HG03064 (cell line): Measurements from ENCODE around the gene RNU6-9.

Experiments
- ATAC-seq: cut with Tn5 transposase; IDR thresholded peaks from one replicate; pipeline ENCODE4 v1.9.1; 2021; ENCODE audit warnings: low read depth; ENCODE audit not compliant: unreplicated experiment

RNU6-9 gene

DNA sequence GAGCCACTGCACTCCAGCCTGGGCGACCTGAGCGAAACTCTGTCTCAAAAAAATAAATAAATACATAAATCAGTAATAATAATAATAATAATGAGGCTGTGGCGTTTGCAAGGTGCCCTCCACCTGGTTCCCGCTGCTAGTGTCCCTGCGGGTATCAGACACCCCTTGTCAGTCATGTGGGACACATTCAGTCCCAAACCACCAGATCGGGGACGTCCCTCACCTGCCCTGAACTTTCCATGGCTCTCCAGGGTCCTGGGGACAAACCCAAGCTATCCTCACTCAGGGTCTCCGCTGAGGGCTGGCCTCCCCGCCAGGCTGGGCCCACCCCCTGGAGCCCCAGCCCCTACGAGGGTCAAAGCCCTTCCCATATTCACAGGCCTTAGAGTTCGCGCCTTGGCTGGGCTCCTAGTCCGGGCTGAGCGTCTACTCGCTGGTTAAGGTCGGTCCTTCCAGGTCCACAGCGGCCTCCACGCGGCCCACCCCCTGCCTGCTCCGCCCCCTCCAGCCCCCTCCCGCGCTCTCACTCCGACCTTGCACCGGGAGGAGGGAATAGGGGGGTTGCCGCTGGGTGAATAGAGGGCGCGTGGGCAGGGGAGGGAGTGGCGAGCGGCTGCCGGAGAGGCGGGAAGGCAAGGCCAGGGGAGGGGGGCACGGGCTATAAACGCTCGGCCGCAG, 23.5 kb downstream of the RNU6-9 start:
- no peak for ATAC-seq

DNA sequence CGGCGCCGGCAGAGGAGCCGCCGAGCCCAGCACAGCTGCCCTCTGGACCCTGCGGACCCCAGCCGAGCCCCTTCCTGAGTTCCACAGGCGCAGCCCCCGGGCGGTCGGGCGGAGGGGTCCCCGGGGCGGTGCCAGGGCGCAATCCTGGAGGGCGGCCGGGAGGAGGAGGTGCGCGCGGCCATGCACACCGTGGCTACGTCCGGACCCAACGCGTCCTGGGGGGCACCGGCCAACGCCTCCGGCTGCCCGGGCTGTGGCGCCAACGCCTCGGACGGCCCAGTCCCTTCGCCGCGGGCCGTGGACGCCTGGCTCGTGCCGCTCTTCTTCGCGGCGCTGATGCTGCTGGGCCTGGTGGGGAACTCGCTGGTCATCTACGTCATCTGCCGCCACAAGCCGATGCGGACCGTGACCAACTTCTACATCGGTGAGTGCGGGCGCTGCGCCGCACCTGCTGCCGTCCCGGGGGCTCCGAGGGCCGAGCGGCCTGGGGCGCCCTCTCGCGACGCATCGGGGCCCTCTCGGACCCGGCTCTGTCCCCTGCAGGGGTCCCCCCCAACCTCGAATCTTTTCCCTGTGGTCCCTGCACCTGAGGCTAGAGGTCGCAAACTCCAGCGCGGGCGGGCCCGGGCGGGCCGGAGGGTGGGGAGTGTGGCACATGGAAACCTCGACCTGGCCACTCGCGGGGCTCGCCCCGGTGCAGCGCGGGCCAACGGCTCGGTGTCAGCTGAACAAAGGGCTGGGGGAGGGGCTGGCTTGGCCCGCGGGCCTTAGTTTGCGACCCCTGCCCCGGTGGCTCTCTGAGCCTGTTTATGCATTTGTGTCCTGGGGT, 24.3 kb downstream of the RNU6-9 start, which contains the start of gene KISS1R:
KISS1R (plus strand) TSS at position 11 of the 829 bp plus-strand sequence; CDS start at position 181, 170 bp downstream.
- no peak for ATAC-seq

DNA sequence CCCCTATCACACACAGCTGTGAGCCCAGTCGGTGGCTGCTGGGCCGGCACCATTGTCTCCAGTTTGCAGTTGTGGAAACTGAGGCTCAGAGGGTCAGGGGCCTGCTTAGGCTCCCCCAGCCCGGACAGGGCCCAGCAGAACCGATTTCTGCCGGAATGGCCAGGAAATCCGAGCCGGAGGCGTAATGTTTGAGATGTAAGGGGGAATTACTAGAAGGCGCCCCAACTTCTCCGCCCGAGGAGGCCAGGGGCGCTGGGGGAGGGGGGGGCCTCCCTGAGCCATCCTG, 24.8 kb downstream of the RNU6-9 start:
- ATAC-seq = no peak

DNA sequence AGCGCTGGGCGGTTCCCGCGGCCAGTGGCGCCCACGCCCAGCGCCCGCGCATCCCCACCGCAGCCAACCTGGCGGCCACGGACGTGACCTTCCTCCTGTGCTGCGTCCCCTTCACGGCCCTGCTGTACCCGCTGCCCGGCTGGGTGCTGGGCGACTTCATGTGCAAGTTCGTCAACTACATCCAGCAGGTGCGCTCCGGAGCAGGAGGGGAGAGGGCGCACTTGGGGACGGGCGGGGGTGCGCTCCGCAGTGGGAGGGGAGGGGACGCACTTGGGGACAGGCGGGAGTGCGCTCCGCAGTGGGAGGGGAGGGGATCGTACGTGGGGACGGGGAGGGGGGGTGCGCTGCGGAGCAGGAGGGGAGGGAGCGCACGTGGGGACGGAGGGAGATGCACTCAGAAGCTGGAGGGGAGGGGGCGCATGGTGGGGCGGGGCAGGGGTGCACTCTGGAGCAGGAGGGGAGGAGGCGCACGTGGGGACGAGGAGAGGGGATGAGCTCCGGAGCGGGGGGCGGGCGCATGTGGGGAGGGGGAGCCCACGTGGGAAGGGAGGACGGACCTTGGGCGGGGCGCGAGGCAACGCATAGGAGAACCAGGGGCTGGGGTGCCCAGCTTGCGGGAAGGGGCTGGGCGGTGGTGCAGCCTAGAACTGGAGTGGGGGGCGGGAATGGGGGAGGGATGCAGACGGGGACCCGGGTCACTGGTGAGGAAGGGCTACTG, 25.4 kb downstream of the RNU6-9 start:
- no peak for ATAC-seq

DNA sequence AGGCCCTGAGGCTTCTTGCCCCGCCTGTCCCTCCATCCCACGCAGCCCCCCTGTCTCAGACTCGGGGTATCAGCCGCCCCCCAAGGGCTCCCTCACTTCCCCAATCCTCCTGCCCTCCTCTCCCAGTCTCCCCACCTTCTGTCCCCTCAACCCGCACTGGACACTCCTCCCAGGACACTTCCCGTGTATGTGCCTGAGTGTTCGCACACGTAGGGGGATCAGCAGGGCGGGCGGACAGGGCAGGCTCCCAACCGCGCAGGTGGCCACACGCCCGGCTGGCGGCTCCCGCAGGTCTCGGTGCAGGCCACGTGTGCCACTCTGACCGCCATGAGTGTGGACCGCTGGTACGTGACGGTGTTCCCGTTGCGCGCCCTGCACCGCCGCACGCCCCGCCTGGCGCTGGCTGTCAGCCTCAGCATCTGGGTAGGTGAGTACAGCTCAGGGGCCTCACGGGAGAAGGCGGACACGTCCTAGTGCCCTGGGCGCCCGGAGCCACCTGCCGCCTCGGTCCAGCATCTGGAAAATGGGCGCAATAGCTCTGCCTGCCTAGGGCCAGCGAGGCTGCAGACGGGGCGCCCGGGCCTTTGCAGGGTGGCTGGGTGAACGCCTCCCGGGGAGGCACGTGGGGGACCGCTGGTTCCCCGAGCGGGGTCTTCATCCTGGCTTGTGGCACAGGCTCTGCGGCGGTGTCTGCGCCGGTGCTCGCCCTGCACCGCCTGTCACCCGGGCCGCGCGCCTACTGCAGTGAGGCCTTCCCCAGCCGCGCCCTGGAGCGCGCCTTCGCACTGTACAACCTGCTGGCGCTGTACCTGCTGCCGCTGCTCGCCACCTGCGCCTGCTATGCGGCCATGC, 26.1 kb downstream of the RNU6-9 start:
- ATAC-seq = no peak

DNA sequence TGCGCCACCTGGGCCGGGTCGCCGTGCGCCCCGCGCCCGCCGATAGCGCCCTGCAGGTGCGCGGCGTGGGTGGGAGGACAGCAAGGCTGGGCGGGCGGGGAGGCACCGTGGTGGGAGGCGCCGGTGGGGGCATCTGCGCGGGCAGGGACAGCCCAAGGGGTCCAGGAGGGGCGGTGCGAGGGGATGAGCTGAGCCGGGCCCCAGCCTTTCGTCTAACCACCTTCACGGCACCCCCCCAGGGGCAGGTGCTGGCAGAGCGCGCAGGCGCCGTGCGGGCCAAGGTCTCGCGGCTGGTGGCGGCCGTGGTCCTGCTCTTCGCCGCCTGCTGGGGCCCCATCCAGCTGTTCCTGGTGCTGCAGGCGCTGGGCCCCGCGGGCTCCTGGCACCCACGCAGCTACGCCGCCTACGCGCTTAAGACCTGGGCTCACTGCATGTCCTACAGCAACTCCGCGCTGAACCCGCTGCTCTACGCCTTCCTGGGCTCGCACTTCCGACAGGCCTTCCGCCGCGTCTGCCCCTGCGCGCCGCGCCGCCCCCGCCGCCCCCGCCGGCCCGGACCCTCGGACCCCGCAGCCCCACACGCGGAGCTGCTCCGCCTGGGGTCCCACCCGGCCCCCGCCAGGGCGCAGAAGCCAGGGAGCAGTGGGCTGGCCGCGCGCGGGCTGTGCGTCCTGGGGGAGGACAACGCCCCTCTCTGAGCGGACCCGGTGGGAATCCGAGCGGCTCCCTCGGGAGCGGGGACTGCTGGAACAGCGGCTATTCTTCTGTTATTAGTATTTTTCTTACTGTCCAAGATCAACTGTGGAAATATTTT, 27.0 kb downstream of the RNU6-9 start:
- no peak for ATAC-seq

DNA sequence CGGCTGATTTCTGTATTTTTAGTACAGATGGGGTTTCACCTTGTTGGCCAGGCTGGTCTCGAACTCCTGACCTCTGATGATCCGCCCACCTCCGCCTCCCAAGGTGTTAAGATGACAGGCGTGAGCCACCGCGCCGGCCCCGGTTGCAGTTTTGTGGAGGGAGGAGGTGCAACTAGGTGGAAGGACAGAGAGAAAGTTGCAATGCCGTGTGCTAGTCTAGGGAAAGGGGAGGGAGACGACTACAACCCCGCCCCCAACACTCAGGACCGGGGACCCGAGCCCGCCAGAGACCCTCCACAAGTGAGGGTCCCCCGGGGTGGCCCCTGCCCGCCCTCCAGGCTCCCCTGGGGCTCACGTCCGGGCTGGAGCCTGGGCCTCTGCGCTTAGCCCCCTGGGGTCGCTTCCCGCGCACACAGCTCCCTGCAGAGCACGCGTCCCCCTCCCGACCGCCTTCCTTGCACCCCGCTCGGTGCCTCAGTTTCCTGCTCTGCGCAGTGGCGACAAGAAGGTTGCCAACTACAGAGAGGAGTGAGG, 31.3 kb downstream of the RNU6-9 start:
- no peak for ATAC-seq

DNA sequence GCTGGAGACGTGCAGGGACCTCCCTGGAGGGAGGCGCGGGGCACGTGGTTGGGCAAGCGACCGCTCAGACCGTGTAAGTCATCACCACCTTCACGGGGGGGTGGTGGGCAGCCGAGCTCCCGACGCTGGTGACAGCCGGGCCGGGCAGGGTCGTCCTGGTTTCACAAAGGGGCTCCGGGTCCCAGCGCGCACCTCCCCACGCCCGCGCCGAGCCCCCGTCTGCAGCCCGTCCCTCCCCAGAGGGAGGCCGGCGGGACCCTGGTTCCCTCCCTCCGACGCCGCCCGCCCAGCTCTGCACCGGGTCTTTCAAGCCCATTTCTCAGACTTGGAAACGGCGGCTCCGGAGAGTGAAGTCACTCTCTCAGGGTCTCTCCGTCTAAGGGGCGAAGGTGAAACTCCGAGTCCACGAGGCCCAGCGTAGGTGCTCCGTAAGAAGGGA, 31.8 kb downstream of the RNU6-9 start:
- ATAC-seq = peak; percentile 26

DNA sequence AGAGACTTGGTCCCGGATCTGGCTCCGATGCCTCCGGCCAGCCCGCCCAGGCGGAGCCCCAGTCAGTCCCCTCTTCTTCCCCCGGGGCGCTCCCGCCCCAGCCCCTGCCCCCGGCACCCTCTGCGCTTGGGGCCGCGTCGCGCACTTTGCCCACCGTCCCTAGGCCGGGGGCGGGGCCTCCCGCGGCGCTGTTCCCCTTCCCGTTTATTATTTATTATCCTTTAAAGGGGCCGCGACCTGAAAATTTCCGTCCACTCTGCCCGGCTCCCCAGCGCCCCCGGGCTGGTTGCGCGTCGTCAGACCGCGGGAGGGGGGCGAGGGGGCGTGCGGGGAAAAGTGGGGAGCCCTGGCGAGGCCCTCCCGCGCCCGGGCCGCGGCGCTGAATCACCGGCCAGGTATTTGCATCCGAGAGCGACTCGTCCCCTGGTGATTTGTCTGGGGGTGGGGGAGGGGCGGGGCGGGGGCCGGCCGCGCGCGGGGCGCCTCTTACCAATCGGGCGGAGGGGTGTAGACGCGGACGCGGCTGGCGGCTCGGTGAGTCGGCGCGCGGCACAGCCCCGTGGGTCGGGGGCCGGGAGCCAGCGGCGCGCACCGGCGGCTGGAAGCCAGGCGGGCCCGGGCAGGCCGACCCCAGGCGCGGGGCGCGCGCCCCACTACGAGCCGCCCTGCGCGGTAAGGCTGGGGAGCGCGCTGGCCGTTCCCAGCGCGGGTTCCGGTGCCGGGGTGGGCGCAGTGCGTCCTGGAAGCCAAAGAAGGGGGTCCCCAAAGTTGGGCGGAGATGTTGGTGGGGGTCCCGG, 32.4 kb downstream of the RNU6-9 start, which contains the start of gene ARID3A:
ARID3A (plus strand) TSS at position 510 of the 797 bp plus-strand sequence. CDS start 3,494 bp downstream, outside the sequence.
- ATAC-seq = peak; percentile 42

DNA sequence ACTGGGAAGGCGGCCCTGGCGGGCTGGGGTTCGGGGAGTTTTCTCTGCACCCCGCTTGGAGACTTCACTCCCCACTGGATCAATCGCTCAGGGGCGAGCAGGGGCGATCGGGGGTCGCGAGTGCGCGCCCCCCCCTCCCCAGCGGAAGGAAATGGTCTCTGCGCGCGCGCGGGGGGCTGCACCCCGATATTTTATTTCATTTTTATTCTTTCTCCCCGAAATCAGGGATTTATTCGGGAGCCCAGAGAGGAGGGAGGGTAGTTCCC, 33.0 kb downstream of the RNU6-9 start:
- ATAC-seq = no peak

DNA sequence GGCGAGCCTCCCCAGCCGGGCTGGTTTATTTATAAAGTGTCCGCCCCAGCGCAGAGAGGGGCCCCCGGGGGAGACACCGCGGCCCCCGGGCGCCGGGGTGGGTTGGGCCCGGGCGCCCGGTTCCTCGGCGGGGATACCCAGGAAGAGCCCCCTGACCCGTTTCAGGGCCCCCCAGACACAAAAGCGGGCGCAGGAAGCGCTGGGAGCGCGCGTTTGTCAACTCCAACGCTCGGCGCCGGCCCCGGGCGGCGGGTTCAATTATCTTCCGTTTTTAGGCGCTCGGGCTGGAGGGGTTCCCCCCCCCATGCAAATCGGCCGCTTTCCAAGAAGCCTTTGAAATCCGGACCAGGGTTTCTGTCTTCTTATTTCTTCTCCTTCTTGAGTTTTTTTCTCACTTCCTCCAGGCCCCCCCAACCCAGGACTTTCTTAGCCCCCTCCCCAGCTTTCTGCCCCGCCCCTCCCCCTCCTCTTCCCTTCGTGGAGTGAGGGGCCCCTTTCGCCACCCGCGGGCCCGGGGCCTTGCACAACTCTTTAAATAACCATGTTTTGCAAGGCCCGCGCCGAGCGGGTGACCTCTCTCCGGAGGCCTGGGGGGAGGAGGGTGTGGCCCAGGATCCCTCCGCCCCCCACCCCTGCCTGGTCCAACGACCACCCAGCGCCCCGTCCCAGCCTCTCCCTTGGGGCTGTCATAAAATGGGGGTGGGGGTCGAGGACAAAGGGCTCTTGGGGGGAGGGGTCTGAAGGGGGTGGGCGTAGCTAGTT, 33.5 kb downstream of the RNU6-9 start:
- ATAC-seq = no peak

DNA sequence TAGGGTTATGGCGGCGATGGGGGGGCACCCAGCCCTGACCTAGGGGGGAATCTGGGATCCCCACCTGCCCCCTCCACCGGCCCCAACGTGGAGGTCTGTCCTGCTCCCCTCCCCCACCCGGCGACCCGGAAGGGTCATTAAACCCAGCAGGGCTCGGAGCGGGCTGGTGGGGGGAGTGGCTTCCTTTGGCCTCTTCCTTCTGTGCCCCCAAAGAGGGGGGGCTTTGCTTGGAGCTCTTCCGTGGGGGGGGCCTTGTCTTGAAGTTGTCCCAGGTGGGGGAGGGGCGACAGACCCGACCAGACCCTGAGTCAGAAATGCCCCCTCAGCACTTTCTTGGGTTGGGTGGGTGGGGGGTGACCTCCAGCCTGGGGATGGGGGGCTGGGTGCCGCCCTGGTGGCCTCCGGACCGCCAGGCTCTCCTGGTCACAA, 34.1 kb downstream of the RNU6-9 start:
- ATAC-seq = no peak

DNA sequence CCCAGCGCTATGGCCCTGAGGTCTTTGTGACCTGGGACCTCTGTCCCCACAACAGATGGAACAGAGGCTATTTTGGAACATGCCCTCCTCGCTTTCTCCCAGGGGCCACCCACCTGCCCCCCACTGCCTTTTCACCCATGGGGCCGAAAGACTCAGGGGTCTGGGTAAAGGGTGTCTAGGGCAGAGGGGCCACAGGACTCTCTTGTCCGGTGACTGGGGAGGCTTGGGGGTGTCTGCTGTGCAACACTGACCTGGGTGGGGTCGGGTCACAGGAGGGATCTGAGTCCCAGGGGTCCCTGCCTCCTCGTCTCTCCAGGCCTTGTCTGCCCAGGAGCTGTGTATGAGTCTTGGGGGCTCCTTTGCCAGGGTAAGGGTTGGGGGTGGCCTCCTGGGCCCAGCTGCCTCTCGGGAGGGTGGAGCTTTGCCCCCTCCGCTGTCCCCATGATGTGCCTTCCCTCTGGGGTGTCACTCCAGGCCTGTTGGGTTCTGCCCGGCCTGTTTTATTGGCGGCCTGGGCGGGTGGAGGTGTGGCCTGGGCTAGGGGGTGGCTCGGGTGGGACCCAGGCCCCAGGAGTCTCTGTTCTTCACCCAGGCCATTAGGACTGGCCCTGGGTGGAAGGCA, 34.6 kb downstream of the RNU6-9 start:
- no peak for ATAC-seq

DNA sequence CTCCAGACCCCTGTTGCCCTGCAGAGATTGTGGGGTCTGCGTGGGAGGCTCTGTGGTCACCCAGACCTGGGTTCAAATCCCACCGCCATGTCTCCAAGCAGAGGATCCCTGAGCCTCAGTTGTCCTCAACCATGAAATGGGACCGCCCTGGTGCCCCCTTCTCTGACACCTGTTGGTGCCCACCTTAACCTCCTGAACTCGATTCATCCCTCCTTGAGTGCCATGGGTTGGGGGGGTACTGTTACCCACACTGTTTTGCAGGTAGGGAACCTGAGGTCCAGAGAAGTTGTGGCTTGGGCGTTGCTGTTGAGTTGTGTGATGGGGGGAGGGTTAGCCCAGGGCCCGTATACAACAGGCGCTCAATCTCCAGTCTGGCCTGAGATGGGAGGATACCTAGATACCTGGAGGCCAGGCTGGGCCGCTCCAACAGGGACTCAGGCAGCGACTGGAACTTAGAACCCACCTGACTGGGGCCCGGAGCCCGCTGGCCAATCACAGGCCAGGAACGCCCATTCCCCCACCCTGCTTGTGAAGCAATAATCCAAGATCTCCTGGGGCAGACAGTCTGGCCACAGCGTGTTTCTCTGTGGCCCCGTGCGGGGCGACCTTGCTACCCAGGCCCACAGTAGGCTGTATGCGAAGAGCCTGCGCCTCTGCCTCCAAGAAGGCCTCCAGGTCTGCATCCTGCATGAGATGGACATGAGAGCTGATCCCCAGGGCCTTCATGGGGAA, 35.4 kb downstream of the RNU6-9 start:
- ATAC-seq = no peak

DNA sequence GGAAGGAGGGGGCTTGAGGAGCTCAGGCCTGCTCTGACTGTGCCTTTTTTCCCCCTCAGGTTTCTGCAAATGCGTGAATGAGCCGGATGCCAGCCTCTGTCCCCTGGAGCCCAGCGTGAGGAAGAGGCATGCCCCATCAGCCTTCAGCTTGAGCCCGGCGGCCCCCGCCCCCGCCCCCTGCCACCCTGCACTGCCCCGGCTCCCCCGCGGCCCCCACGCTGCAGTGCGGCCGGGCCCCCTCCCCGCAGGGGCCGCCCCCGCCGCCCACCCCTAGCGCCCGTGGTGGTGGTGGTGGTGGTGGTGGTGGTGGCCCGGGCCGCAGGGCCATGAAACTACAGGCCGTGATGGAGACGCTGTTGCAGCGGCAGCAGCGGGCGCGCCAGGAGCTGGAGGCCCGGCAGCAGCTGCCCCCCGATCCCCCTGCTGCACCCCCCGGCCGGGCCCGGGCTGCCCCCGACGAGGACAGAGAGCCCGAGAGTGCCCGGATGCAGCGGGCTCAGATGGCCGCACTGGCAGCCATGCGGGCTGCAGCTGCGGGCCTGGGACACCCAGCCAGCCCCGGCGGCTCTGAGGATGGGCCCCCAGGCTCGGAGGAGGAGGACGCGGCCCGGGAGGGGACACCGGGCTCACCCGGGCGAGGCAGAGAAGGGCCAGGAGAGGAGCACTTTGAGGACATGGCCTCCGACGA, 36.1 kb downstream of the RNU6-9 start:
- no peak for ATAC-seq

DNA sequence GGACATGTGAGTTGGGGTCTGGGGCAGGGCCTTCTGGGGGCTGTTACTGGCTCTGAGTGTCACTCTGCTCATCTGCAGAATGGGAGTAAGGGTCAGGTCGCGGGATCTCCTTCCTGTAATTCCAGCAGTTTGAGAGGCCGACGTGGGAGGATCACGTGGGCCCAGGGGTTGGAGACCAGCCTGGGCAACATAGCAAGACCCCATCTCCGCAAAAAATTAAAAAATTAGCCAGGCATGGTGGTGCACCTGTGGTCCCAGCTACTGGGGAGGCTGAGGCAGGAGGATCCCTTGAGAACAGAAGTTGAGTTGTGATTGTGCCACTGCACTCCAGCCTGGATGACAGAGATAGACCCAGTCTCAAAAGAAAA, 36.6 kb downstream of the RNU6-9 start:
- ATAC-seq = no peak
